GM19324 (cell line): ENCODE results near the gene ELAC2.

Experiments
- ATAC-seq: cut with Tn5 transposase; IDR thresholded peaks from one replicate; pipeline ENCODE4 v1.9.1; 2021; ENCODE audit warnings: mild to moderate bottlenecking, moderate library complexity; ENCODE audit not compliant: unreplicated experiment, low FRiP score

ELAC2 gene, protein sequence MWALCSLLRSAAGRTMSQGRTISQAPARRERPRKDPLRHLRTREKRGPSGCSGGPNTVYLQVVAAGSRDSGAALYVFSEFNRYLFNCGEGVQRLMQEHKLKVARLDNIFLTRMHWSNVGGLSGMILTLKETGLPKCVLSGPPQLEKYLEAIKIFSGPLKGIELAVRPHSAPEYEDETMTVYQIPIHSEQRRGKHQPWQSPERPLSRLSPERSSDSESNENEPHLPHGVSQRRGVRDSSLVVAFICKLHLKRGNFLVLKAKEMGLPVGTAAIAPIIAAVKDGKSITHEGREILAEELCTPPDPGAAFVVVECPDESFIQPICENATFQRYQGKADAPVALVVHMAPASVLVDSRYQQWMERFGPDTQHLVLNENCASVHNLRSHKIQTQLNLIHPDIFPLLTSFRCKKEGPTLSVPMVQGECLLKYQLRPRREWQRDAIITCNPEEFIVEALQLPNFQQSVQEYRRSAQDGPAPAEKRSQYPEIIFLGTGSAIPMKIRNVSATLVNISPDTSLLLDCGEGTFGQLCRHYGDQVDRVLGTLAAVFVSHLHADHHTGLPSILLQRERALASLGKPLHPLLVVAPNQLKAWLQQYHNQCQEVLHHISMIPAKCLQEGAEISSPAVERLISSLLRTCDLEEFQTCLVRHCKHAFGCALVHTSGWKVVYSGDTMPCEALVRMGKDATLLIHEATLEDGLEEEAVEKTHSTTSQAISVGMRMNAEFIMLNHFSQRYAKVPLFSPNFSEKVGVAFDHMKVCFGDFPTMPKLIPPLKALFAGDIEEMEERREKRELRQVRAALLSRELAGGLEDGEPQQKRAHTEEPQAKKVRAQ

GRCh38 chr17:13017655-13018459, at the start of gene ELAC2:
ELAC2 (minus strand) TSS chr17:13018027; CDS start chr17:13017947, 80 bp downstream.
- ATAC-seq, result peak; percentile 99

DNA sequence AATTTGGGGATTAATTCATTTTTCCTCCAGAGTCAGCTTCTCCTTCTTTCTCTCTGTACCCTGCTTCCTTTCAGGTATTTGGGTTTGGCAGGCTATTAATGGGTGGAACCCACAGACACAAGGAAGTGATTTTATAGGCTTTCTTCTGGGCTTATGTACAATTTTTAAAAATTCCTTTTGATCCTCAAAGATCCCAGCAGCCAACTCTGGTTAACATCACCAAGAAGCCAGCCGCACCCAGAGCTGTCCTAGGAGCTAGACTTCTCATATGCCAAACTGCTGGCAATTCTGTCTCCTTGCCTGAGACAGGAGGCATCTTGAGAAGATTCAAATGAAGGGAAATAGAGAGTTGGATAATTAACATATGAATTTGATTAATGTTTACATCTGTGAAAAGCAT, 47.2 kb upstream of the ELAC2 start:
- ATAC-seq, result no peak

- no peak for ATAC-seq
Measured at GRCh38 chr17:13055131-13055530, 37.3 kb upstream of the ELAC2 start.

GRCh38 chr17:13054666-13055065, 36.8 kb upstream of the ELAC2 start:
- ATAC-seq, result no peak

DNA sequence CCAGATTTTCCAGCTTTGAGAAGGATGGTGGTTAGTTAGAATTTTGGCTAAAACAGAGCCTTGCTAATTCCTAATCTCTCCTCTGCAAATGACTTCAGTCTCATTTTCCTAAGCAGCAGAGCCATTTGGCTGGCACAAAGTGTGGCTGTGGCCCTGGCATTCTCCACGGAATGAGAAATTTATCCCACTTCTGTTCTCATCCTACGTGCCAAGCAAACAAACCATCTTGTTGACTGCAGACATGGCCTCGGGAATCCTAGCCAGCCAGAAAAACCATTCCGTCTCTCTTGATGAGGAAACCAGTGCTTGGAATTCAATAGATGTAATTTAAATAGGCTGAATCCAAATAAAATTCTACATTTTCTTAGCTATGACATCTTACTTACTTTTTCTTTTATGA, 34.1 kb upstream of the ELAC2 start:
- ATAC-seq, result no peak

GRCh38 chr17:13047011-13047606, 29.3 kb upstream of the ELAC2 start:
- no peak for ATAC-seq

- ATAC-seq, result no peak
Measured at GRCh38 chr17:13046361-13046760, 28.5 kb upstream of the ELAC2 start.

- ATAC-seq, result no peak
Measured at GRCh38 chr17:13044572-13045065, 26.8 kb upstream of the ELAC2 start.

GRCh38 chr17:13038931-13039665, 21.3 kb upstream of the ELAC2 start:
- no peak for ATAC-seq

DNA sequence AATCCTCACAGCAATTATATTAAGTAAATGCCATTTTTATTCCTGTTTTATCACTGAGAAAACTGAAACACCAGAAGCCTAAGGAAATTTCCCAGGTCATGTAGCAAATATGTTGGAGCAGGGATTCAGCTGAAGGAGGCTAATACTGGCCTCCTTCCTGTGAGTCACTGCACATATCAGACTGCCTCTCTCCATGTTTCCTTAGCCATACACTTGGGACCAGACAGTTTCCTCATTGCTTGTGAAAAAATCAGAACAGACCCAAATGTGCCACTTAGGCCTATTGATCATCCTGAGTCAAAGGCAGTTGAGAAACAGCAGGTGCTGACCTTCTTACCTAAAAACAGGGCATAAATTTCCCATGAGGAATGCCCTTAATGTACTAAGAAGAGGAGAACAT, 18.9 kb upstream of the ELAC2 start:
- ATAC-seq, result no peak

DNA sequence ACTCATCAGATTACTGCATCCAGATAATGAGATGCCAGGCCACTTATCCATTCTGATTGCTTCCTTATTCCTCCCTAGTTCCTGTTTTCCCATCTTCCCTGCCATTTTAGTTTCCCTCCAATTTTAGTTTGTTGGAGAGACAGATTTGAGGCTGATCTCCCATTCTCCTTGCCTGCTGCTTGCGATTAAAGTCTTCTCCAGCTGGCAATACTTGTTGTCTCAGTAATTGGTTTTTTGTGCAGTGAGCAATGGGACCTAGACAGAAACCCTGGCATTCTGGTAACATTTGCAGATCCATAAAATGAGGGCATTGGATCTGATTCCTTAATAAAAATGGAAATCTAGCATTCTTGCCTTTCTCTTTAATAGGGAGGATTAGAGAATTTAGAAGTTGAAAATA, 17.6 kb upstream of the ELAC2 start:
- ATAC-seq, result no peak

GRCh38 chr17:13031718-13032350, 14.0 kb upstream of the ELAC2 start:
- no peak for ATAC-seq

GRCh38 chr17:13030459-13031300, 12.9 kb upstream of the ELAC2 start:
- ATAC-seq, result no peak

GRCh38 chr17:13030056-13030455, 12.2 kb upstream of the ELAC2 start:
- ATAC-seq, result no peak

- ATAC-seq, result no peak
Measured at GRCh38 chr17:13029340-13029739, 11.5 kb upstream of the ELAC2 start.

- no peak for ATAC-seq
Measured at GRCh38 chr17:13027246-13027645, 9.4 kb upstream of the ELAC2 start.

GRCh38 chr17:13025687-13026086, 7.9 kb upstream of the ELAC2 start:
- no peak for ATAC-seq

DNA sequence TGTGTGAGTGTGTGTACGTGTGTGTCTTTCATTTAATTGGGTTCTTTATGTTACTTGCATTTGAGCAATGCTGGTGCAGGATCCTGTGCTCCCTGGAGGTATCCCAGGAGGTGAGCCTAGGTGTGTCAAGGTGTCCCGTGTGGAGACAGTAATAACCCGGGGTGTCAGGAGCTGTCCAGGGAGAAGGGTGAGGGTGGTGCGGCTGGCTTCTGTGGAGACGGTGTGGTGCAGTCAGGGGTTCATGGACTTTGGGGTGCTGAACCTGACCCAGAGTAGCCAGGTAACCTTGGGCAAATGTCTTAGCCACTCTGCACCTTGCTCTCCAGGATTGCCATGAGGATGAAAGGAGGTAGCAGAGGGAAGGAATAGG, 7.4 kb upstream of the ELAC2 start:
- no peak for ATAC-seq
